GM18909 (cell line): ENCODE measurements around the gene IFIT2.
A peak's percentile ranks its signal among the peaks of the same experiment; 100 is the strongest.
"Not testable (repeated sequence)": the region's sequence is repeated elsewhere in the genome, so short reads cannot be mapped to it uniquely, and the experiment has no call there.

Source experiments
- ATAC-seq: cut with Tn5 transposase; IDR thresholded peaks from one replicate; pipeline ENCODE4 v1.9.1; 2021; ENCODE audit warnings: mild to moderate bottlenecking; ENCODE audit not compliant: unreplicated experiment, poor library complexity

IFIT2 gene

GRCh38 chr10:89301721-89302445 is at the start of gene IFIT2:
Gene IFIT2, plus strand, starts transcription at chr10:89302046. Its CDS starts 78 bp downstream, at chr10:89302124.
- peak; percentile 77 for ATAC-seq

GRCh38 chr10:89252225-89252585 is 49.6 kb upstream of the IFIT2 start:
- ATAC-seq, result no peak

- not testable (repeated sequence) for ATAC-seq
Observed at GRCh38 chr10:89255091-89255579, 46.7 kb upstream of the IFIT2 start.

- ATAC-seq, result no peak
Observed at GRCh38 chr10:89255793-89256192, 46.1 kb upstream of the IFIT2 start.

GRCh38 chr10:89256340-89256739 is 45.5 kb upstream of the IFIT2 start:
- no peak for ATAC-seq

- ATAC-seq, result no peak
Observed at GRCh38 chr10:89256962-89257361, 44.9 kb upstream of the IFIT2 start.

GRCh38 chr10:89257581-89257980 is 44.3 kb upstream of the IFIT2 start:
- no peak for ATAC-seq

- no peak for ATAC-seq
Observed at GRCh38 chr10:89258881-89259280, 43.0 kb upstream of the IFIT2 start.

- ATAC-seq, result no peak
Observed at GRCh38 chr10:89262086-89263051, 39.5 kb upstream of the IFIT2 start.

- ATAC-seq, result no peak
Observed at GRCh38 chr10:89263091-89263490, 38.8 kb upstream of the IFIT2 start.

- ATAC-seq, result no peak
Observed at GRCh38 chr10:89263531-89263930, 38.3 kb upstream of the IFIT2 start.

- no peak for ATAC-seq
Observed at GRCh38 chr10:89266721-89267453, 35.0 kb upstream of the IFIT2 start.

- no peak for ATAC-seq
Observed at GRCh38 chr10:89269433-89270152, 32.3 kb upstream of the IFIT2 start.

- no peak for ATAC-seq
Observed at GRCh38 chr10:89270153-89270483, 31.7 kb upstream of the IFIT2 start.

- no peak for ATAC-seq
Observed at GRCh38 chr10:89271532-89271931, 30.3 kb upstream of the IFIT2 start.

- ATAC-seq, result no peak
Observed at GRCh38 chr10:89273680-89274079, 28.2 kb upstream of the IFIT2 start.

- no peak for ATAC-seq
Observed at GRCh38 chr10:89274928-89275327, 26.9 kb upstream of the IFIT2 start.

GRCh38 chr10:89275383-89275782 is 26.5 kb upstream of the IFIT2 start:
- ATAC-seq, result no peak

GRCh38 chr10:89278034-89278535 is 23.8 kb upstream of the IFIT2 start:
- no peak for ATAC-seq

GRCh38 chr10:89278900-89279392 is 22.9 kb upstream of the IFIT2 start:
- no peak for ATAC-seq
